Stomach (tissue), 4 donors: Measurements from ENCODE around the gene IL36RN.

Experiments
- EP300 ChIP-seq: sonication (generic); formaldehyde crosslinking; IDR thresholded peaks from one replicate; pipeline ENCODE4 v1.6.1; 2017; ENCODE audit warnings: antibody characterized with exemption
- POLR2A ChIP-seq, 4 donors: fragments of 450-650 bp; IDR thresholded peaks; one replicate each; pipeline ENCODE4 v1.6.1; 2016; ENCODE audit warnings: antibody characterized with exemption in 4 of 4, control low read depth in 2 of 4, mild to moderate bottlenecking in 1 of 4, moderate library complexity in 1 of 4
- TF ChIP-seq, protein P1 (sequence below), 7 experiments: fragments of 450-650 bp in 4 of 7; fragments of 200-600 bp in 3 of 7; sonication (generic) in 3 of 7; IDR thresholded peaks; one replicate each; pipeline ENCODE4 v1.5.1; 2016 to 2019; ENCODE audit warnings: antibody characterized with exemption in 7 of 7, control low read depth in 2 of 7, mild to moderate bottlenecking in 1 of 7

- no peak for TF ChIP-seq POLR2A (IDR thresholded peaks at IDR 0.05)
- TF ChIP-seq, protein P1, sequence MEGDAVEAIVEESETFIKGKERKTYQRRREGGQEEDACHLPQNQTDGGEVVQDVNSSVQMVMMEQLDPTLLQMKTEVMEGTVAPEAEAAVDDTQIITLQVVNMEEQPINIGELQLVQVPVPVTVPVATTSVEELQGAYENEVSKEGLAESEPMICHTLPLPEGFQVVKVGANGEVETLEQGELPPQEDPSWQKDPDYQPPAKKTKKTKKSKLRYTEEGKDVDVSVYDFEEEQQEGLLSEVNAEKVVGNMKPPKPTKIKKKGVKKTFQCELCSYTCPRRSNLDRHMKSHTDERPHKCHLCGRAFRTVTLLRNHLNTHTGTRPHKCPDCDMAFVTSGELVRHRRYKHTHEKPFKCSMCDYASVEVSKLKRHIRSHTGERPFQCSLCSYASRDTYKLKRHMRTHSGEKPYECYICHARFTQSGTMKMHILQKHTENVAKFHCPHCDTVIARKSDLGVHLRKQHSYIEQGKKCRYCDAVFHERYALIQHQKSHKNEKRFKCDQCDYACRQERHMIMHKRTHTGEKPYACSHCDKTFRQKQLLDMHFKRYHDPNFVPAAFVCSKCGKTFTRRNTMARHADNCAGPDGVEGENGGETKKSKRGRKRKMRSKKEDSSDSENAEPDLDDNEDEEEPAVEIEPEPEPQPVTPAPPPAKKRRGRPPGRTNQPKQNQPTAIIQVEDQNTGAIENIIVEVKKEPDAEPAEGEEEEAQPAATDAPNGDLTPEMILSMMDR (IDR thresholded peaks at IDR 0.05) = no peak
- TF ChIP-seq EP300 = no peak
These were observed 52.1 kb downstream of the IL36RN start for GRCh38 chr2:113111121-113111520.
